Measurements from ENCODE around the gene ZIC4.
A peak's percentile ranks its signal among the peaks of the same experiment; 100 is the strongest.

ZIC4 gene

DNA sequence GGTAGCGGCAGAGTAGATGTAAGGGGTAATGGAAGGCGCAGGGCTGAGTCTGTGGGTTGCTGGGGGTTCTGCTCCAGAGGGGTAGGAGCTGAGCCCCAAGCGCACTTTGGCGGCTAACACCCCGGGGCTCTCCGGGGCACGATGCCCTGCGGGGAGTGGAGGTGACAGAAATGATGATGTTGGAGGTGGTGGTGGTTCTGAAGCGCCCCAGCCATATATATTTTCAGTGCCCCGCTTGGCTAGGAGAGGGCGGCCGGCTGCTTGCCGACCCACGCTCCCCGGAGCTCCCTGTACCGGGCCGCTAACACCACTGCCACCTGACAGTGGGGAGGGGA, 9.7 kb downstream of the ZIC4 start:
- Mint-ChIP-seq H3K4me3 (peak overlapping the region; percentile 85 to 88 (median 86)), H3K36me3 (ENCODE audit: low read depth) (no peaks in the 10 kb centered on the region), H3K9me3 (peaks cover 2% of the 10 kb centered on the region), H3K4me1 (peaks cover 61% of the 10 kb centered on the region), H3K27ac (peak overlapping the region; percentile 93 to 99 (median 98)), H3K27me3 (ENCODE audit: low read depth) (peaks cover 99% of the 10 kb centered on the region)
- no peak for TF ChIP-seq CTCF (IDR thresholded peaks at IDR 0.05; ENCODE audit: unreplicated experiment in 3 of 3)

GRCh38 chr3:147395899-147396711, 10.2 kb downstream of the ZIC4 start:
- H3K4me1 Mint-ChIP-seq, result peaks cover 62% of the 10 kb centered on the region

GRCh38 chr3:147394884-147395225, 11.5 kb downstream of the ZIC4 start:
- peak overlapping the region; percentile 89 to 94 (median 91) for H3K4me3 Mint-ChIP-seq
- no peaks in the 10 kb centered on the region for H3K36me3 Mint-ChIP-seq (ENCODE audit: low read depth)
- peaks cover 99% of the 10 kb centered on the region for H3K27me3 Mint-ChIP-seq (ENCODE audit: low read depth)
- H3K27ac Mint-ChIP-seq, result peak overlapping the region; percentile 98 to 99 (median 98)
- peaks cover 59% of the 10 kb centered on the region for H3K4me1 Mint-ChIP-seq
- TF ChIP-seq CTCF (IDR thresholded peaks at IDR 0.05; ENCODE audit: unreplicated experiment in 3 of 3), result no peak
- H3K9me3 Mint-ChIP-seq, result peaks cover 2% of the 10 kb centered on the region

More at GRCh38 chr3:147395899-147396711, 10.2 kb downstream of the ZIC4 start:
- TF ChIP-seq CTCF (IDR thresholded peaks at IDR 0.05; ENCODE audit: unreplicated experiment in 3 of 3), result no peak
- Mint-ChIP-seq H3K27ac (peak overlapping the region; percentile 98 to 99 (median 99)), H3K9me3 (peaks cover 2% of the 10 kb centered on the region), H3K27me3 (ENCODE audit: low read depth) (peaks cover 99% of the 10 kb centered on the region), H3K4me3 (peak overlapping the region; percentile 89 to 94 (median 91)), H3K36me3 (ENCODE audit: low read depth) (no peaks in the 10 kb centered on the region)

- no peak for TF ChIP-seq CTCF (IDR thresholded peaks at IDR 0.05; ENCODE audit: unreplicated experiment in 3 of 3)
- H3K4me3 Mint-ChIP-seq, result peak overlapping the region; percentile 89 to 94 (median 91)
- no peaks in the 10 kb centered on the region for H3K36me3 Mint-ChIP-seq (ENCODE audit: low read depth)
- H3K4me1 Mint-ChIP-seq, result peaks cover 64% of the 10 kb centered on the region
- H3K27ac Mint-ChIP-seq, result peak overlapping the region; percentile 98 to 99 (median 98)
- peaks cover 2% of the 10 kb centered on the region for H3K9me3 Mint-ChIP-seq
- H3K27me3 Mint-ChIP-seq (ENCODE audit: low read depth), result peaks cover 99% of the 10 kb centered on the region
Measured at GRCh38 chr3:147393943-147394883, 12.1 kb downstream of the ZIC4 start.

DNA sequence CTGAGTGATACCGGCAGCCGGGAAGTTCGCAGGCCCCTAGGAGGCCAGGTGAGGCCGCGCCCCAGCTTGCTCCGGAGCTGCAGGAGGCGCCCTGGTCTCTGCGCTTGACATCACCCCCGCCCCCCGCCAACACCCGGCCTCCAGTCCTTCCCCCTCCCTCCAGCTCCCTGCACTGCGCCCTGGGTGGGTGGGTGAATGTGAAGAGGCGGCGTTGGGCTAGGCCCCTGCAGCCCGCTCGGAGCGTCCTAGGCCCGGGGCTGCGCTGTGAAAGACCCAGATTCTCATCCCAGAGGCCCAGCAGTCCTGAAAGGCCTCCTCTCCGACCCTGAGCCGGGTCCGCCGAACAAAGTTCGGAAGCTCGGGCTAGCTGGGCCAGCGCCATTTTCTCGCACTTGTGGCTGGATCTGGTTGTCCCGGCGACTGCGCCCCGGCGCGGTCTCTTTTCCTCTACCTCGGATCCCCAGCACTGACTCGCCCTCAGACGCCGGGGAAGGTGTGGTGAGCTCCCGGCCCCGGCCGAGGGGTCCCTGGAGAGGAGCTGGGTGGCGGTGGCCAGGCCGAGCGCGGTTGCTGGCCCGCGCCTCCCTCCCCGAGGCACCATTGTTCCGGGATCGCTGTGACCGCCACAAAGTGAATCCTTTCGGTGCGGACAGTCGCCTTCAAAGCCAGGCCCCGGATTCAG, 12.9 kb downstream of the ZIC4 start:
- H3K9me3 Mint-ChIP-seq, result peaks cover 2% of the 10 kb centered on the region
- peak overlapping the region; percentile 89 to 94 (median 91) for H3K4me3 Mint-ChIP-seq
- H3K4me1 Mint-ChIP-seq, result peaks cover 64% of the 10 kb centered on the region
- H3K27ac Mint-ChIP-seq, result peak overlapping the region; percentile 98 to 99 (median 98)
- no peaks in the 10 kb centered on the region for H3K36me3 Mint-ChIP-seq (ENCODE audit: low read depth)
- peaks cover 99% of the 10 kb centered on the region for H3K27me3 Mint-ChIP-seq (ENCODE audit: low read depth)
- no peak for TF ChIP-seq CTCF (IDR thresholded peaks at IDR 0.05; ENCODE audit: unreplicated experiment in 3 of 3)
